Measurements from ENCODE around the gene TYW1B.
A peak's percentile ranks its signal among the peaks of the same experiment; 100 is the strongest.
"Not testable (repeated sequence)": the region's sequence is repeated elsewhere in the genome, so short reads cannot be mapped to it uniquely, and the experiment has no call there.

The TYW1B gene

GRCh38 chr7:72829291-72829686, 1.3 kb upstream of the TYW1B start:
- TF ChIP-seq POLR2A (IDR thresholded peaks at IDR 0.05; ENCODE audit: low read depth, low read length), result peak; percentile 85
- DNase-seq (ENCODE audit: insufficient read length, low spot score) (peak; percentile 38), FAIRE-seq (peak; percentile 36)

- DNase-seq (ENCODE audit: insufficient read length, low spot score); FAIRE-seq: not testable (repeated sequence)
These were observed 4.0 kb downstream of the TYW1B start for GRCh38 chr7:72823765-72824732.

GRCh38 chr7:72822497-72822896, 5.5 kb downstream of the TYW1B start:
- FAIRE-seq; DNase-seq (ENCODE audit: insufficient read length, low spot score): not testable (repeated sequence)

GRCh38 chr7:72818663-72819361, 9.2 kb downstream of the TYW1B start:
- not testable (repeated sequence) for DNase-seq (ENCODE audit: insufficient read length, low spot score); FAIRE-seq

GRCh38 chr7:72817661-72818060, 10.3 kb downstream of the TYW1B start:
- not testable (repeated sequence) for FAIRE-seq; DNase-seq (ENCODE audit: insufficient read length, low spot score)

- not testable (repeated sequence) for DNase-seq (ENCODE audit: insufficient read length, low spot score)
These were observed 11.4 kb downstream of the TYW1B start for GRCh38 chr7:72816370-72817157.

GRCh38 chr7:72810437-72810836, 17.6 kb downstream of the TYW1B start:
- not testable (repeated sequence) for FAIRE-seq

More at GRCh38 chr7:72816370-72817157, 11.4 kb downstream of the TYW1B start:
- not testable (repeated sequence) for FAIRE-seq

GRCh38 chr7:72808511-72808910, 19.5 kb downstream of the TYW1B start:
- DNase-seq (ENCODE audit: insufficient read length, low spot score); FAIRE-seq: not testable (repeated sequence)

More at GRCh38 chr7:72810437-72810836, 17.6 kb downstream of the TYW1B start:
- not testable (repeated sequence) for DNase-seq (ENCODE audit: insufficient read length, low spot score)

- not testable (repeated sequence) for DNase-seq (ENCODE audit: insufficient read length, low spot score); FAIRE-seq
These were observed 21.1 kb downstream of the TYW1B start for GRCh38 chr7:72806851-72807250.

GRCh38 chr7:72805526-72806494, 22.2 kb downstream of the TYW1B start:
- no peak for TF ChIP-seq POLR2A (IDR thresholded peaks at IDR 0.05; ENCODE audit: low read depth, low read length)
- DNase-seq (ENCODE audit: insufficient read length, low spot score) (no peak), FAIRE-seq (no peak)

- FAIRE-seq; DNase-seq (ENCODE audit: insufficient read length, low spot score): not testable (repeated sequence)
These were observed 24.2 kb downstream of the TYW1B start for GRCh38 chr7:72803778-72804177.

GRCh38 chr7:72801564-72801963, 26.4 kb downstream of the TYW1B start:
- peak; percentile 95 for FAIRE-seq

GRCh38 chr7:72795401-72795800, 32.6 kb downstream of the TYW1B start:
- not testable (repeated sequence) for FAIRE-seq; DNase-seq (ENCODE audit: insufficient read length, low spot score)

More at GRCh38 chr7:72801564-72801963, 26.4 kb downstream of the TYW1B start:
- not testable (repeated sequence) for DNase-seq (ENCODE audit: insufficient read length, low spot score)

All from H54 (cell line).